ENCODE measurements around the gene IL17RE. TPM values are rescaled to one million over a fixed set of nuclear protein-coding genes. Genes with fewer than 3 reads are reported as not detected.
"Not testable (repeated sequence)": the region's sequence is repeated elsewhere in the genome, so short reads cannot be mapped to it uniquely, and the experiment has no call there.

Gene IL17RE
- total and polyA plus RNA-seq, 4 donors = 7.0 to 26.1 (median 17.1) TPM

DNA sequence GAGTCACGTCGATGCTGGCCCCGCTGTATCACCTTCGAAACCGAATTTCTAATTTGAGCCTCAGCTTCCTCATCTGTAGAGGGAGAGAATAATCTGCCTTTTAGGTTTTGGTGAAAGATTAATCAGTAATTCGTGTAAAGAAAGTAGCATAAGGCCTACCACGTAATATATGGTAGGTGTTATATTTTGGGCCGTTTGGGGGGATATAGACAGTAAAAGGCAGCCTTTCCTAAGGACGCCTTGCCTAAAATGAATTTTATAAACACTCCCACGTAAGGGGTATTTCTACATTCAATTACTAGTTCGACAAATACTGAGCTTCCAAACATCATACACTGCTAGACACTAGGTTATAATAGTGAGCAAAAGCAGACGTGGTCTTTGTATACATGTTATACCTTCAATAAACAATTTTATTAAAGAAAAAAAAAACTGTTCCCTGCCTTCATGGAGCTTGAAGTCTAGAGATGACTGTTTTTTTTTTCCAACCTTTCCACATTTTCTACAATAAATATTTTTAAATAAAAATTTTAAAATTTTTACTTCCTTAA, 11.5 kb upstream of the IL17RE start:
- peak overlapping the region; percentile 100 for H3K4me3 ChIP-seq
- peak overlapping the region; percentile 83 to 92 for H3K9ac ChIP-seq (ENCODE audit: insufficient read depth in 1 of 2, low read length in 2 of 2)
- peaks cover 0 to 9% (median 6%) of the 10 kb centered on the region in 5 donors for H3K4me1 ChIP-seq (ENCODE audit: control insufficient read depth in 5 of 5, insufficient read depth in 5 of 5, low read length in 5 of 5)
- WGBS, 2 donors = 6 to 13% methylated on average over 12 of the region's 12 CpGs
- no peaks in the 10 kb centered on the region for H3K9me3 ChIP-seq (ENCODE audit: control insufficient read depth in 4 of 4, insufficient read depth in 3 of 4, low read length in 3 of 4)
- no peak for ATAC-seq (ENCODE audit: insufficient read depth, low FRiP score)
- peaks cover 0 to 14% (median 9%) of the 10 kb centered on the region in 4 donors for H3K36me3 ChIP-seq (ENCODE audit: control insufficient read depth in 4 of 4, insufficient read depth in 4 of 4, low read length in 4 of 4)
- TF ChIP-seq, protein P1, sequence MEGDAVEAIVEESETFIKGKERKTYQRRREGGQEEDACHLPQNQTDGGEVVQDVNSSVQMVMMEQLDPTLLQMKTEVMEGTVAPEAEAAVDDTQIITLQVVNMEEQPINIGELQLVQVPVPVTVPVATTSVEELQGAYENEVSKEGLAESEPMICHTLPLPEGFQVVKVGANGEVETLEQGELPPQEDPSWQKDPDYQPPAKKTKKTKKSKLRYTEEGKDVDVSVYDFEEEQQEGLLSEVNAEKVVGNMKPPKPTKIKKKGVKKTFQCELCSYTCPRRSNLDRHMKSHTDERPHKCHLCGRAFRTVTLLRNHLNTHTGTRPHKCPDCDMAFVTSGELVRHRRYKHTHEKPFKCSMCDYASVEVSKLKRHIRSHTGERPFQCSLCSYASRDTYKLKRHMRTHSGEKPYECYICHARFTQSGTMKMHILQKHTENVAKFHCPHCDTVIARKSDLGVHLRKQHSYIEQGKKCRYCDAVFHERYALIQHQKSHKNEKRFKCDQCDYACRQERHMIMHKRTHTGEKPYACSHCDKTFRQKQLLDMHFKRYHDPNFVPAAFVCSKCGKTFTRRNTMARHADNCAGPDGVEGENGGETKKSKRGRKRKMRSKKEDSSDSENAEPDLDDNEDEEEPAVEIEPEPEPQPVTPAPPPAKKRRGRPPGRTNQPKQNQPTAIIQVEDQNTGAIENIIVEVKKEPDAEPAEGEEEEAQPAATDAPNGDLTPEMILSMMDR (IDR thresholded peaks at IDR 0.05; ENCODE audit: control extremely low read depth, extremely low read depth) = no peak
- H3K27me3 ChIP-seq (ENCODE audit: control insufficient read depth in 3 of 3, insufficient read depth in 3 of 3, low read length in 2 of 3) = no peaks in the 10 kb centered on the region
- peak overlapping the region; percentile 98 to 100 for H3K27ac ChIP-seq (ENCODE audit: low read depth in 1 of 2, low read length in 1 of 2)
- DNase-seq = no peak

DNA sequence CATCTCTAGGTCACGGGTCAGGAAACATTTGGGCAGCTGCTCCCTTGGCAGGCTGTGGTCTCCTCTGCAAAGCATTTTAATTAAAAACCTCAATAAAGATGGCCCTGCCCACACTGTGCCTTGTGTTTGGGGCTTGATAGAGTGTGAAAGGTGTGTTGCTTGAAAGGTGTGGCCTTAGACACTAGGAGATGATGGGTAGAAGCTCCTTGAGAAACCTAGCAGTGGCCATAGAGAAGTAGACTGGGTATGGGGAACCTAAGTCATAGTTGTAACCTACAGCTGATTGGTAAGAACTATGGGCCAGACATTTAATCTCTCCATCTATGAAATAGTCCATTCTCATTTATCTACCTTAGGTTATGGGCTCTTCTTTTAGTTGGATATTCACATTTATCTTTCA, 8.9 kb upstream of the IL17RE start:
- H3K9ac ChIP-seq (ENCODE audit: insufficient read depth in 1 of 2, low read length in 2 of 2) = no peak overlapping the region
- no peak overlapping the region for H3K27ac ChIP-seq (ENCODE audit: low read depth in 1 of 2, low read length in 1 of 2)
- H3K36me3 ChIP-seq (ENCODE audit: control insufficient read depth in 4 of 4, insufficient read depth in 4 of 4, low read length in 4 of 4) = peaks cover 0 to 14% (median 9%) of the 10 kb centered on the region in 4 donors
- peaks cover 8 to 20% (median 14%) of the 10 kb centered on the region in 5 donors for H3K4me1 ChIP-seq (ENCODE audit: control insufficient read depth in 5 of 5, insufficient read depth in 5 of 5, low read length in 5 of 5)
- 49 to 67% methylated on average over 1 of the region's 1 CpG for WGBS, 2 donors
- DNase-seq = no peak
- H3K9me3 ChIP-seq (ENCODE audit: control insufficient read depth in 4 of 4, insufficient read depth in 3 of 4, low read length in 3 of 4) = no peaks in the 10 kb centered on the region
- ATAC-seq (ENCODE audit: insufficient read depth, low FRiP score) = no peak
- H3K27me3 ChIP-seq (ENCODE audit: control insufficient read depth in 3 of 3, insufficient read depth in 3 of 3, low read length in 2 of 3) = no peaks in the 10 kb centered on the region
- TF ChIP-seq, protein P1 (IDR thresholded peaks at IDR 0.05; ENCODE audit: control extremely low read depth, extremely low read depth) = no peak
- H3K4me3 ChIP-seq = no peak overlapping the region

- WGBS, 2 donors = 96 to 100% methylated on average over 3 of the region's 3 CpGs
Observed at GRCh38 chr3:9895715-9896114, 6.9 kb upstream of the IL17RE start.

GRCh38 chr3:9896755-9897407, 5.8 kb upstream of the IL17RE start:
- H3K27ac ChIP-seq (ENCODE audit: low read depth in 1 of 2, low read length in 1 of 2); DNase-seq; H3K9ac ChIP-seq (ENCODE audit: insufficient read depth in 1 of 2, low read length in 2 of 2); ATAC-seq (ENCODE audit: insufficient read depth, low FRiP score); H3K4me3 ChIP-seq; H3K27me3 ChIP-seq (ENCODE audit: control insufficient read depth in 3 of 3, insufficient read depth in 3 of 3, low read length in 2 of 3); H3K9me3 ChIP-seq (ENCODE audit: control insufficient read depth in 4 of 4, insufficient read depth in 3 of 4, low read length in 3 of 4): not testable (repeated sequence)
- 81 to 87% methylated on average over 10 of the region's 10 CpGs for WGBS, 2 donors
- H3K36me3 ChIP-seq (ENCODE audit: control insufficient read depth in 4 of 4, insufficient read depth in 4 of 4, low read length in 4 of 4) = peaks cover 0 to 14% (median 9%) of the 10 kb centered on the region in 4 donors
- peaks cover 4 to 20% (median 14%) of the 10 kb centered on the region in 5 donors for H3K4me1 ChIP-seq (ENCODE audit: control insufficient read depth in 5 of 5, insufficient read depth in 5 of 5, low read length in 5 of 5)

More at GRCh38 chr3:9895715-9896114, 6.9 kb upstream of the IL17RE start:
- H3K4me3 ChIP-seq; H3K27ac ChIP-seq (ENCODE audit: low read depth in 1 of 2, low read length in 1 of 2); H3K9me3 ChIP-seq (ENCODE audit: control insufficient read depth in 4 of 4, insufficient read depth in 3 of 4, low read length in 3 of 4); DNase-seq; ATAC-seq (ENCODE audit: insufficient read depth, low FRiP score); H3K27me3 ChIP-seq (ENCODE audit: control insufficient read depth in 3 of 3, insufficient read depth in 3 of 3, low read length in 2 of 3); H3K9ac ChIP-seq (ENCODE audit: insufficient read depth in 1 of 2, low read length in 2 of 2): not testable (repeated sequence)
- peaks cover 8 to 25% (median 14%) of the 10 kb centered on the region in 5 donors for H3K4me1 ChIP-seq (ENCODE audit: control insufficient read depth in 5 of 5, insufficient read depth in 5 of 5, low read length in 5 of 5)
- H3K36me3 ChIP-seq (ENCODE audit: control insufficient read depth in 4 of 4, insufficient read depth in 4 of 4, low read length in 4 of 4) = peaks cover 0 to 14% (median 9%) of the 10 kb centered on the region in 4 donors
